A172 (cell line): Measurements from ENCODE around the gene DSE. TPM values are rescaled to one million over a fixed set of nuclear protein-coding genes. Genes with fewer than 3 reads are reported as not detected.

ENCODE experiments used
- DNase-seq: peaks from one replicate; pipeline ENCODE4 v3.0.0-alpha.2; 2015; ENCODE audit warnings: low spot score
- total RNA-seq: library from RNA; depleted of rRNA; stranded (reverse); fragments of >200 nt; shearing (Covaris generic); gene quantifications from 2 replicates; pipeline ENCODE4 v1.2.3, GENCODE V29; 2014

The DSE gene
- total RNA-seq, 1 experiment from 2014 or later, result 32.0 TPM

DNA sequence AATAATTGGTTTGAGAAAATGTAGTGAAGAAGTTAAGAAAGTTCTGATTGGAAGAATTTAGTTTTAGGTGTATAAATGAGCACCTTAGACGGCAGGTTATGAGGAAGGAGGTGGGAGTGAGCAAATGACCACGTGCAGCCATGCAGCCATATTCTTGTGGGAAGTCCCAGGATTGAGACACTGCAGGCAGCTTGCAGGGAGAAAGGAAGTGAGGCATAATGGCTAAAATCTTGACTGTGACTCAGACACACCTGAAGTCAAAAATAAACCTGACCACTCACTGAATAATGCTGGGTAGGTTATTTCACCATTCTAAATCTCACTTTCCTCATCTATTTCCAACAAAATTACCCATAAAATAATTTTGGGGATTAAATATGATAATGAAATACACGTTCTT lies 16.6 kb downstream of the DSE start:
- peak; percentile 84 for DNase-seq

GRCh38 chr6:116388924-116389323 lies 18.2 kb downstream of the DSE start:
- no peak for DNase-seq

DNA sequence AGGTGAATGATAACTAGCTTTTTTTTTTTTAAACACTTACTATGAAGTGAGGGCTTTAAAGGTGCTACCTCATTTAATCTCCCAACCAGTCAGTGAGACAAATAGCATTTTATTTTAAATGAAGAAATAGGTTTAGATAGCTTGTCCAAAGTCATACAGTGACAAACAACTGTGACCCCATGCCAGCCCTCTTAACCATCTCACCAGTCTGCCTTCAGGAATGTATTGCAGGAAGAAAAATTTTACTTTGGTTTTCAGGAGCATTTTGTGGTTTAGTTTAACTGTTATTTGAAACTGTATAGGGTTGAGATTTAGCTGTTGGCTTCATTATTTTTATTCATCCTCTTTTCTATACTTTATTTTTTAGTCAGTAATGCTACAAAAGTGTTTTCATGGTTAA lies 18.6 kb downstream of the DSE start:
- DNase-seq, result no peak

DNA sequence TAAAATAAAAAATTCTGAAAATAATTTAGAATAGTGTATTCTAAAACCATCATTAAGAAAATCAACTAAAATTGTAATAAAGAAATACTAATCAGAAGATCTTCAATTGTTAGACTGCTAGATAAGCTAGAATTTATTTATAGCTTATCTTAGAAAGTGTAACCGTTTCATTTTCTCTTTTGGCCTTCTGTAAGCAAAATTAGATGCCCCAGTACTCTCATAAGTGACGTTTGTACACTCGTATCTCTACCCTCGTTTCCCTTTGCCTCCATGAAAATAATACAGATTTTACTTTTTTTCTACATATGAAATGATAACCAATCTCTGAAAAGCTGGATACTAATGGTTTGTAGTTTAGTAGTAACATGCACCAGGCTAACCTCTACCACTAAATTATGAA lies 19.8 kb downstream of the DSE start:
- no peak for DNase-seq

DNA sequence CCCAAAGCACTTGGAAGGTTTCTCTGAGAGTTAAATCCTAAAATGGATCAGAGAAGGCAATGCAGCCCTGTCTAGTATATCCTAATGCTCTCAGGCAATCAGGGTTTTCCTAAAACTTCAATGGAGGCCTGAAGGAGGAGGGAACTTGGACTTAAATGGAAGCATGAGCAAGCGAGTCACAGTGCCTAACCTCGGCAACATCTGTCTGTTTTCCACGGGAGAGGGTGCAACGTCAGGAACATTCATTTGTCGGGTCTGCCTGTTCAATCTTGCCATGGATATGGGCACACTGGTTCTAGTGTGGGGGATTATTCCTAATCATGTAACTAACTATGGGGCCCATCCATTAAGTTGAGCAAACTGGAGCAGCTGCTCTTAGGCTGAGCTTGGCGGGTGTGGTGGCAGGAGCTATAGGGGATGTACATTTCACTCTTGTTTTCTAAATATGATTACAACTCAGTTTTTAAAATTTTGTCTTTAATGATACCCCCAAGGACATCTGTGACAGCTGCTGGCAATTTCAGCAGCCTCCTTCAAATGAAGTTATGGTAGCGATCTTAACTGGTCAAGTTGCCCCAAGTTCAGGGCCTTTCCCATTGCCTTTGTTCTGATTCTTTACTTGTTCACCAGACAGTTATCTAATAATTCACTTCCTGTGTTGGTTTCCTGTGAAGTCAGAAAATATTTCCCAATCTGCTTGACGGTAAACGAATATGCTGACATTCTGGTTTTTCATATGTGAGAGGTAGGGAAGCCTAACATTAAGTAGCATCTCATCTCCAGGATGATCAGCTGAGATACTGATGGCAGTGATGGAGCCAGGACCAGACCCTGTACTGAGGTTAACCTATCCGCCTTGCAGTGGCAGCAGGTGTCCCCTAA lies 21.6 kb downstream of the DSE start:
- DNase-seq, result no peak

- no peak for DNase-seq
Measured at GRCh38 chr6:116393430-116393829, 22.7 kb downstream of the DSE start.

DNA sequence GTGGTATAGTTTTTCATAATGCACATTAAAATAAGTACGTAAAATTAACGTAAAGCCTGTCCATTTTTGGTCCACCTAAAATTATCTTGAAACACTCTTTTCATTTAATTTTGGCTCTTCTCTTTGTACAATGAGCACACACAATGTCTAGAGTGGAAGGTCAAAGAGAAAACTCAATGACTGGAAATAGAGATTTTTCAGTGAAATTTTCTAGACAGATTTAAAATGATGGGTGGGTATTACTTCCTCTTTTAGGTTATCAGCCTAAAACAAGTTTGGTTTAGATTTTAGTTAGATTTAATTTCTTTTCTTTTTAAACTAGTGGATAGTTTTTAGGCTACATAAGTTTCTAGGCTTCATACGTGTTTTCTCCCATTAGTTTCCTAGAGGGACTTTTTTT lies 24.9 kb downstream of the DSE start:
- DNase-seq, result no peak

DNA sequence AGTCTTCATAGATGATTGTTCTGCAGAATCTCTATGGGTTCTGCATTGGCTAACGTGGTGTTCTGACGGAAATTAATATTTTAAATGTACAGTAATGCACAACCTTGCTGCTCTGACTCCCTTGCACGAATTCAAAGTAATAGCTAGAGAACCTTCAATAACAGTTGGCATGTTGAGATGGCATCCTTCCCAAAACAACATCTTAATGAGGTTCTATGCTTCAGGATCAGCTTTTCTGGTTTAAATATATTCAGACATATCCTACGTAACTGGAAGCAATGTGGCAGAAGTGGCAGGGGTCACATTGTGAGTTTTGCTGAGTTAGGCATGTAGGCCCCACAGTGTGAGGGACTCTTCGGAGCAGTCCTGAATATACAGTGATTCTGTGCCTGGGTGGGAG lies 25.7 kb downstream of the DSE start:
- DNase-seq, result no peak

- DNase-seq, result no peak
Measured at GRCh38 chr6:116397914-116398313, 27.2 kb downstream of the DSE start.

- no peak for DNase-seq
Measured at GRCh38 chr6:116398316-116399010, 27.7 kb downstream of the DSE start.

- DNase-seq, result no peak
Measured at GRCh38 chr6:116399287-116399686, 28.5 kb downstream of the DSE start.

GRCh38 chr6:116400328-116400727 lies 29.6 kb downstream of the DSE start:
- DNase-seq, result no peak

DNA sequence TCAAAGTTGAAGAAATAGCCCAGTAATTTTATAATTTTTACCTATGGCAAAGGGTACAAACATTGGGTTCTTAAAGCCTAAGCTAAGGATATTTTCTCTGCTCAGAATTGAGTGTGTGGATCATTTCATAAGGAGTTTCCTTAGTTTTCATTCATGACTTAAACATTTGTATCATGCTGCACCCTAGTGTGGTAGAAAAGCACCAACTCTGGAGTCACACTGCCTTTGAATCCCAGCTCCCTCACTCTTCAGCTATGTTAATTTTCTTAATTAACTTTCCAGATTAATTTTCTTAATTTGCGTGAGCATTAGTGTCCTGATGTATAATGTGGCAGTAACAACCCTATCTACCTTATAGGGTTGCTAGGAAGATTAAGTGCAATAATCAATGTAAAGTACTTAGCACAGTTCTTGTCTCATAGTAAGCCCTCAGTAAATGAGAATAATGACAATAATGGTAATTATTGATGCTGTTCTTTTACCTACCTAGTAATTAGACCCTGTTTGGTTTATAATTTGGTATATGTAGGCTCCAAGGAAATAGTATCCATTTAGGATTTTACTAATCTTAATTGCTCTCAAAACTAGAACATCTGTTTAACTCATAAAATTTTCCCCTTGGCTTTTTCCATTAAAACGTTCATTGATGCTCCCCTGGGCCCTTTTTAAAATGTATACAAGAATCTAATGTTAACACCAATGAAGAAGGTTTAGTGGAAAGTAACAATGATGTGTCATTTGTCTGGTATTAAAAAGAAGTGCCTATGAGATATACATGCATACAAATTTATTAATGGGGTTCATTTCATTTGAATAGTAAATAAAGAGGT lies 31.6 kb downstream of the DSE start:
- no peak for DNase-seq

DNA sequence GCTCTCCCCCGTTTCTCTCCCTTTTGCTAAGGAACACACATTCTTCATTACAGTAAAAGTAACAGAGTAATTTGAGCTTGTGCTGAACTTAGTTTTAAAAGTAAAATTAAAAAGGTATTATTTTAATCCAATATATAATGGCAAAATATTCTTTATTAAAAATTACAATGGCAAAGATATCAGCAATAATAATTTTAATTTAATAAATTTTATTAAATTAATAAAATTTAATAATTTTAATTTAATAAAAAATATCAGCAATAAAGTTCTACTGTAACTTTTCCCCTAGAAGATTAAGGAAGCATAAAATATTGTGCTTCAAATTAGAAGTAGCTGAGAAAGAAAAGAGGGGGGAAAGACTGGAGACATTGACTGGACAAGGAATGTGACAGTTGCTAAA lies 32.5 kb downstream of the DSE start:
- no peak for DNase-seq

DNA sequence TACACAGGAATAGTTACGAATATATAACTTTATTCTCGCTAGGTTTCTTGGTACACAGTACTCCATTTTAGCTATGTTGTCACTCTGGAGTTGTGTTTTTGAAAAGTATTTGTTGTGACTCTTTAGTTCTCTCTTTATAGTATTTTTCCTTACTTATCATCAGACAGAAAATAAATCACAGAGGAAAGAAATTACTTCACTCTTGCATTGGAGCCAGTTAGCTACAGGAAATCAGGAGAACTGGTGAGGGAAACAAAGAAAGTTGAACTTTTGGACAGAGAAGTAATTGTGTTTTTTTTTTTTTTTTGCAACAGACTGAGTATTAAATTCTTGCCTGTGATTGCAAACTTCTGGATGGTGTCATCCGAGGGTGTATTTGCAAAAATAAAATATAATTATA lies 33.9 kb downstream of the DSE start:
- DNase-seq, result no peak

DNA sequence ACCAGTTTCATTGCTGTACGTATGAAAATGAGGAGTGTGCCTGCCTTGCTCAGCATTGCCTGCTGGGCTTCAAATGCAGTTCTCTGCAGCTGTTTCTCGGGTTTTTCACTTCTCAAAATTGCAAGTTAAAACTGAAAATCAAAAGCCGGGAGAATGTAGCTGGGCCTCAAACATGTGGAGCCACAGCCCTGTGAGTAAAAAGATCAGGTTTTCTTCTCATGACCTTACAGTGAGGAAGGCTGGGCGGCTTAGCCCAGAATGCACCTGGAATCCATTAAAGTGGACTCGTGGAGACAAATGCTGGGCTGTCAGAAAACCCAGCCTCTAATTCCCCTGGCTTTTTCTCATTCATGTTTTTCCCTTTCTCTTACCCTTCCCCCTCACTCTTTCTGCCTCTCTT lies 34.4 kb downstream of the DSE start:
- no peak for DNase-seq

GRCh38 chr6:116405652-116406356 lies 35.1 kb downstream of the DSE start:
- no peak for DNase-seq

- no peak for DNase-seq
Measured at GRCh38 chr6:116406678-116407345, 36.1 kb downstream of the DSE start.

GRCh38 chr6:116408491-116408890 lies 37.7 kb downstream of the DSE start:
- DNase-seq, result no peak

DNA sequence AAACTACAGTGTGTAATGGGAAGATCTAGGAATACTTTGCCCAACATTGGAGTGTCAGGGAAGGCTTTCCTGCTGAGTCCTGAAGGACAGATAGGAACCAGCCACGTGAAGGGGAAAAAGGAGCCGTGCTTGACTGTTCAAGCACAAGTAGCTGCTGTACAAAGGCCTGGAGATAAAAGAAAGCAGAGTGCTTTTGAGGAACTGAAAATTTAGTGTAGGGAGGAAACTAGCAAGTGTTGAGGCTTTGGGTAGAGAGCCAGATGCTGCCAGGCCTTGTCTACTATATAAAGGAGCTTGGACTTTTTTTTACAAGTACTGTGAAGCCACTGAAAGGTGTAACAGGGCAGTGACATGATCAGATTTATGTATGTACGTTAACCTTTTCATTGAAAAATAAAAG lies 39.0 kb downstream of the DSE start:
- no peak for DNase-seq

DNA sequence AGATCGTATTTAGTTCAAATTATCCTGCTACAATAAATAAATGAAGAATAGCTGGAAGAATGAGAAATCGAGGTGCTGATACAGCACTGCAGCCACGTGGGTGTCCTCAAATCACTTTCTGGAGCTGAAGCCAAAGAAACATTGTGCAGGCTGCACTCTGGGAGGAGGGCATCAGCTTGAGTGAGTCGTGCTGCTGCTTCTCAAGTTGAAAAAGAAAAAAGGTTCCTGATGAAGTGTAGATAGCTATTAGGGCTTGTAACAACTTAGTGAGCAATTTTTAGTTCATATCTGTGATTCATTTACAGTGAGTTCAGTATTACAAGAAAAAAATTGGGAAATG lies 40.5 kb downstream of the DSE start:
- no peak for DNase-seq
